HAP-1 (cell line): ENCODE data around the gene PJA1.
A peak's percentile ranks its signal among the peaks of the same experiment; 100 is the strongest.

Source experiments
- DNase-seq, 2 experiments: peaks; one replicate each; pipeline ENCODE4 v3.0.0-alpha.2; 2016 to 2020; ENCODE audit warnings: low spot score in 2 of 2
- H3K27me3 ChIP-seq: fragments of 250-450 bp; sonication (Bioruptor Pico); 2 replicates; pipeline ENCODE4 v1.5.1; 2020; ENCODE audit warnings: low read depth, mild to moderate bottlenecking, moderate library complexity
- H3K36me3 ChIP-seq: fragments of 250-450 bp; sonication (Bioruptor Pico); replicated peaks from 2 replicates; pipeline ENCODE4 v1.5.1; 2020; ENCODE audit warnings: mild to moderate bottlenecking
- H3K4me1 ChIP-seq: fragments of 250-450 bp; sonication (Bioruptor Pico); 2 replicates; pipeline ENCODE4 v1.5.1; 2020; ENCODE audit warnings: mild to moderate bottlenecking
- H3K4me3 ChIP-seq: fragments of 250-450 bp; sonication (Bioruptor Pico); 2 replicates; pipeline ENCODE4 v1.5.1; 2020; ENCODE audit warnings: mild to moderate bottlenecking, moderate library complexity
- H3K9me3 ChIP-seq: fragments of 250-450 bp; sonication (Bioruptor Pico); 2 replicates; pipeline ENCODE4 v1.5.1; 2020; ENCODE audit warnings: mild to moderate bottlenecking, moderate library complexity
- in situ Hi-C: fragments of 300-500 bp; cut with MboI; formaldehyde crosslinking; loops from 3 replicates; pipeline ENCODE4 v1.14.3; 2020; ENCODE audit warnings: low sequenced_read_pairs, inconsistent platforms, mixed read lengths

PJA1 gene

GRCh38 chrX:69185141-69185540 is 19.9 kb upstream of the PJA1 start:
- DNase-seq = no peak
- no peak overlapping the region for H3K4me3 ChIP-seq
- H3K4me1 ChIP-seq = no peaks in the 10 kb centered on the region
- H3K36me3 ChIP-seq = no peaks in the 10 kb centered on the region
- no peaks in the 10 kb centered on the region for H3K9me3 ChIP-seq
- no peaks in the 10 kb centered on the region for H3K27me3 ChIP-seq
- in situ Hi-C loops = no loop called here

GRCh38 chrX:69182818-69183380 is 17.6 kb upstream of the PJA1 start:
- Histone ChIP-seq H3K4me3 (no peak overlapping the region), H3K4me1 (no peaks in the 10 kb centered on the region), H3K36me3 (no peaks in the 10 kb centered on the region), H3K27me3 (no peaks in the 10 kb centered on the region), H3K9me3 (no peaks in the 10 kb centered on the region)
- no peak for DNase-seq
- in situ Hi-C loops = no loop called here

- Histone ChIP-seq H3K9me3 (no peaks in the 10 kb centered on the region), H3K36me3 (no peaks in the 10 kb centered on the region), H3K4me3 (no peak overlapping the region), H3K4me1 (no peaks in the 10 kb centered on the region), H3K27me3 (no peaks in the 10 kb centered on the region)
- in situ Hi-C loops = no loop called here
- DNase-seq = peak; percentile 36 to 60
These were observed 14.2 kb upstream of the PJA1 start for GRCh38 chrX:69179380-69179911.

- no peaks in the 10 kb centered on the region for H3K36me3 ChIP-seq
These were observed 13.3 kb upstream of the PJA1 start for GRCh38 chrX:69178592-69178991.

GRCh38 chrX:69177511-69178162 is 12.4 kb upstream of the PJA1 start:
- DNase-seq = no peak
- Histone ChIP-seq H3K9me3 (no peaks in the 10 kb centered on the region), H3K36me3 (no peaks in the 10 kb centered on the region), H3K4me1 (no peaks in the 10 kb centered on the region), H3K4me3 (no peak overlapping the region), H3K27me3 (no peaks in the 10 kb centered on the region)
- in situ Hi-C loops = no loop called here

More at GRCh38 chrX:69178592-69178991, 13.3 kb upstream of the PJA1 start:
- Histone ChIP-seq H3K27me3 (no peaks in the 10 kb centered on the region), H3K4me3 (no peak overlapping the region), H3K9me3 (no peaks in the 10 kb centered on the region), H3K4me1 (no peaks in the 10 kb centered on the region)
- in situ Hi-C loops = no loop called here
- no peak for DNase-seq

- in situ Hi-C loops = no loop called here
- no peak for DNase-seq
These were observed 10.8 kb upstream of the PJA1 start for GRCh38 chrX:69176053-69176452.

GRCh38 chrX:69173906-69174305 is 8.7 kb upstream of the PJA1 start:
- H3K36me3 ChIP-seq = no peaks in the 10 kb centered on the region
- in situ Hi-C loops = no loop called here
- no peaks in the 10 kb centered on the region for H3K9me3 ChIP-seq
- no peak overlapping the region for H3K4me3 ChIP-seq
- DNase-seq = no peak
- no peaks in the 10 kb centered on the region for H3K4me1 ChIP-seq
- H3K27me3 ChIP-seq = no peaks in the 10 kb centered on the region

More at GRCh38 chrX:69176053-69176452, 10.8 kb upstream of the PJA1 start:
- H3K9me3 ChIP-seq = no peaks in the 10 kb centered on the region
- no peaks in the 10 kb centered on the region for H3K27me3 ChIP-seq
- no peaks in the 10 kb centered on the region for H3K4me1 ChIP-seq
- H3K36me3 ChIP-seq = no peaks in the 10 kb centered on the region
- no peak overlapping the region for H3K4me3 ChIP-seq

- no peaks in the 10 kb centered on the region for H3K36me3 ChIP-seq
- DNase-seq = no peak
- no peaks in the 10 kb centered on the region for H3K9me3 ChIP-seq
- no peaks in the 10 kb centered on the region for H3K27me3 ChIP-seq
- no peak overlapping the region for H3K4me3 ChIP-seq
- no peaks in the 10 kb centered on the region for H3K4me1 ChIP-seq
- in situ Hi-C loops = no loop called here
These were observed 7.7 kb upstream of the PJA1 start for GRCh38 chrX:69172937-69173336.

- in situ Hi-C loops = no loop called here
- Histone ChIP-seq H3K9me3 (no peaks in the 10 kb centered on the region), H3K36me3 (no peaks in the 10 kb centered on the region), H3K4me1 (peaks cover 5% of the 10 kb centered on the region), H3K27me3 (no peaks in the 10 kb centered on the region), H3K4me3 (no peak overlapping the region)
- DNase-seq = no peak
These were observed 5.1 kb upstream of the PJA1 start for GRCh38 chrX:69170319-69170718.

GRCh38 chrX:69163936-69164741 is 1.1 kb downstream of the PJA1 start:
- H3K9me3 ChIP-seq = no peaks in the 10 kb centered on the region
- DNase-seq = peak; percentile 59 to 82

GRCh38 chrX:69162361-69162865 is 2.8 kb downstream of the PJA1 start:
- Histone ChIP-seq H3K36me3 (peaks cover 25% of the 10 kb centered on the region), H3K27me3 (no peaks in the 10 kb centered on the region), H3K4me3 (no peak overlapping the region), H3K9me3 (no peaks in the 10 kb centered on the region), H3K4me1 (peaks cover 47% of the 10 kb centered on the region)
- DNase-seq = no peak
- in situ Hi-C loops = no loop called here

More at GRCh38 chrX:69163936-69164741, 1.1 kb downstream of the PJA1 start:
- H3K36me3 ChIP-seq = peaks cover 25% of the 10 kb centered on the region
- in situ Hi-C loops = no loop called here
- H3K4me3 ChIP-seq = peak overlapping the region; percentile 68
- peaks cover 37% of the 10 kb centered on the region for H3K4me1 ChIP-seq
- no peaks in the 10 kb centered on the region for H3K27me3 ChIP-seq

GRCh38 chrX:69161786-69162349 is 3.4 kb downstream of the PJA1 start:
- Histone ChIP-seq H3K4me1 (peaks cover 47% of the 10 kb centered on the region), H3K4me3 (no peak overlapping the region), H3K9me3 (no peaks in the 10 kb centered on the region), H3K27me3 (no peaks in the 10 kb centered on the region), H3K36me3 (peaks cover 25% of the 10 kb centered on the region)
- in situ Hi-C loops = no loop called here
- no peak for DNase-seq

- no peak for DNase-seq
- Histone ChIP-seq H3K4me1 (peaks cover 47% of the 10 kb centered on the region), H3K4me3 (no peak overlapping the region), H3K27me3 (no peaks in the 10 kb centered on the region), H3K9me3 (no peaks in the 10 kb centered on the region), H3K36me3 (peaks cover 25% of the 10 kb centered on the region)
- in situ Hi-C loops = no loop called here
These were observed 3.9 kb downstream of the PJA1 start for GRCh38 chrX:69161371-69161770.
